Thyroid gland (tissue), 4 donors: ENCODE results near the gene PPM1M. TPM values are rescaled to one million over a fixed set of nuclear protein-coding genes. Genes with fewer than 3 reads are reported as not detected.
A peak's percentile ranks its signal among the peaks of the same experiment; 100 is the strongest.
"Not testable (repeated sequence)": the region's sequence is repeated elsewhere in the genome, so short reads cannot be mapped to it uniquely, and the experiment has no call there.

Experiments used
- DNase-seq, 2 donors: peaks; one replicate each; pipeline ENCODE4 v3.0.0-alpha.2; 2019
- H3K27ac ChIP-seq, 3 donors: fragments of 200-600 bp; sonication (generic); 1 replicate in 2 of 3; 2 replicates in 1 of 3; pipeline ENCODE4 v1.5.1; 2016 to 2019; ENCODE audit warnings: mild to moderate bottlenecking in 1 of 3, moderate library complexity in 1 of 3
- H3K27me3 ChIP-seq: fragments of 200-600 bp; sonication (generic); one replicate; pipeline ENCODE4 v1.5.1; 2019
- H3K36me3 ChIP-seq, 2 donors: fragments of 200-600 bp; sonication (generic); one replicate each; pipeline ENCODE4 v1.5.1; 2016 to 2019
- H3K4me1 ChIP-seq, 2 donors: fragments of 200-600 bp; sonication (generic); one replicate each; pipeline ENCODE4 v1.5.1; 2017 to 2019
- H3K4me3 ChIP-seq, 3 donors: fragments of 200-600 bp; sonication (generic); replicated peaks in 1 of 3; 1 replicate in 2 of 3; 2 replicates in 1 of 3; pipeline ENCODE4 v1.5.1; 2016; ENCODE audit warnings: mild to moderate bottlenecking in 1 of 3
- H3K9me3 ChIP-seq: fragments of 200-600 bp; sonication (generic); one replicate; pipeline ENCODE4 v1.5.1; 2017
- CTCF ChIP-seq, 6 experiments: fragments of 200-600 bp in 3 of 6; fragments of 450-650 bp in 3 of 6; sonication (generic) in 3 of 6; IDR thresholded peaks; one replicate each; pipeline ENCODE4 v1.5.1; 2016 to 2019; ENCODE audit warnings: antibody characterized with exemption in 6 of 6, mild to moderate bottlenecking in 2 of 6, inconsistent platforms in 1 of 6, moderate library complexity in 1 of 6
- POLR2A ChIP-seq, 2 donors: fragments of 450-650 bp; IDR thresholded peaks; one replicate each; pipeline ENCODE4 v1.6.1; 2017; ENCODE audit warnings: antibody characterized with exemption in 2 of 2, mild to moderate bottlenecking in 2 of 2, moderate library complexity in 1 of 2
- WGBS, 2 donors: methylation state at CpG; one replicate each; pipeline ENCODE4 v1.1.5; 2017; 5-methylcytosine and 5-hydroxymethylcytosine counted together
- intact Hi-C: fragments of 100-400 bp; cut with DNase I; formaldehyde crosslinking; loops from one replicate; pipeline ENCODE4 v1.15.1; 2023
- total RNA-seq, 4 donors: library from RNA; depleted of rRNA; stranded (reverse); fragments of >200 nt; gene quantifications; one replicate each; pipeline ENCODE4 v1.2.3, GENCODE V29; 2016

PPM1M gene
- total RNA-seq, 4 donors from 2014 or later, result 15.8 to 22.8 (median 18.0) TPM

DNA sequence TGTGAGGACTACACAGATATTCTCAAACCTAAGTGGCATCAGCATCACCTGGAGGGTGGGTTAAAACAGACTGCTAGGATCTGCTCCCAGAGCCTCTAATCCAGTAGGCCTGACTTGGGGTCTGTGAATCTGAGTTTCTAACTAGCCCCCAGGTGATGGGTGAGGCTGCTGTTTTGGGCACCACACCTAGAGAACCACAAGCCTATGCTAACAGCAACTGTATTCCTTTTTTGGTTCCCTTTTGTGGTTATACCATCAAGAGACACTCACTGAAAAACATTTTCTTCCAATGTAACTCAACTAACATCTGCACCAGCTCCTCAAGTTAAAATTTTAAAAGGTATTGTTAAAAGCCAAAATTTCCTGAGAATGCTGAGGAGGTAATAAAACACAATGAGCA lies 16.9 kb downstream of the PPM1M start:
- Histone ChIP-seq H3K36me3 (peaks cover 86 to 88% of the 10 kb centered on the region in 2 donors), H3K27me3 (no peaks in the 10 kb centered on the region), H3K4me1 (peaks cover 0 to 1% of the 10 kb centered on the region in 2 donors), H3K9me3 (no peaks in the 10 kb centered on the region), H3K4me3 (no peak overlapping the region), H3K27ac (no peak overlapping the region)
- intact Hi-C loops, result no loop called here
- TF ChIP-seq CTCF (IDR thresholded peaks at IDR 0.05), result no peak
- TF ChIP-seq POLR2A (IDR thresholded peaks at IDR 0.05), result no peak
- no peak for DNase-seq

GRCh38 chr3:52265387-52265786 lies 19.8 kb downstream of the PPM1M start:
- Histone ChIP-seq H3K4me1 (peaks cover 18 to 30% of the 10 kb centered on the region in 2 donors), H3K27me3 (no peaks in the 10 kb centered on the region), H3K27ac (no peak overlapping the region), H3K4me3 (no peak overlapping the region), H3K9me3 (no peaks in the 10 kb centered on the region), H3K36me3 (peaks cover 64 to 74% of the 10 kb centered on the region in 2 donors)
- intact Hi-C loops, result no loop called here
- TF ChIP-seq CTCF (IDR thresholded peaks at IDR 0.05), result no peak
- no peak for TF ChIP-seq POLR2A (IDR thresholded peaks at IDR 0.05)
- peak; percentile 25 to 42 for DNase-seq
- WGBS, 2 donors, result 85 to 96% methylated on average over 6 of the region's 6 CpGs

DNA sequence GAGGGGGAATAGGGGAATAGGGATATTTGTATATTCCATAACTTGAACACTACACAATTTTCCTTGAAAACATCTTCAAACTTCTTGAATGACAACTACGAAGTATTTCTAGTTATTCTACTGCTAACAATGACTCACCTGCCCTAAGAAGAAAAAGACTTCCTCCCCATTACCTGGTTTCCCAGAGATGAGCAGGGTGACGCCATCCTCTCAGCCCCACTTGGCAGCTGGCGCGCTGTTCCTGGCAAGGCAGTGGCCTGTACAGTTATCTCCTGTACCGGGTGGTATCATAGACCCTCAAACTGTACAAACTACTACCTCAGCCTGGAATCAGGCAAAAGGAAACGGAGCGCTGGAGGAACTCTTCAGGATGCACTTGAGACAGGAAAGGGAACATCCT lies 22.5 kb downstream of the PPM1M start:
- intact Hi-C loops, result no loop called here
- no peaks in the 10 kb centered on the region for H3K9me3 ChIP-seq
- peaks cover 37 to 52% of the 10 kb centered on the region in 2 donors for H3K36me3 ChIP-seq
- H3K27me3 ChIP-seq, result no peaks in the 10 kb centered on the region
- H3K4me1 ChIP-seq, result peaks cover 40 to 52% of the 10 kb centered on the region in 2 donors
- no peak for DNase-seq
- no peak overlapping the region for H3K27ac ChIP-seq
- 80 to 81% methylated on average over 7 of the region's 7 CpGs for WGBS, 2 donors
- no peak for TF ChIP-seq CTCF (IDR thresholded peaks at IDR 0.05)
- TF ChIP-seq POLR2A (IDR thresholded peaks at IDR 0.05), result no peak
- no peak overlapping the region for H3K4me3 ChIP-seq

- H3K4me1 ChIP-seq, result peaks cover 57 to 69% of the 10 kb centered on the region in 2 donors
- no peak for DNase-seq
- peak overlapping the region; percentile 26 to 99 (median 52) for H3K27ac ChIP-seq
- no peaks in the 10 kb centered on the region for H3K9me3 ChIP-seq
- no peak overlapping the region for H3K4me3 ChIP-seq
- no peaks in the 10 kb centered on the region for H3K27me3 ChIP-seq
- intact Hi-C loops, result no loop called here
- WGBS, 2 donors, result 70% methylated on average over 3 of the region's 3 CpGs
- H3K36me3 ChIP-seq, result peaks cover 25 to 41% of the 10 kb centered on the region in 2 donors
- TF ChIP-seq CTCF (IDR thresholded peaks at IDR 0.05), result no peak
- TF ChIP-seq POLR2A (IDR thresholded peaks at IDR 0.05), result no peak
Observed at GRCh38 chr3:52269776-52270175, 24.2 kb downstream of the PPM1M start.

DNA sequence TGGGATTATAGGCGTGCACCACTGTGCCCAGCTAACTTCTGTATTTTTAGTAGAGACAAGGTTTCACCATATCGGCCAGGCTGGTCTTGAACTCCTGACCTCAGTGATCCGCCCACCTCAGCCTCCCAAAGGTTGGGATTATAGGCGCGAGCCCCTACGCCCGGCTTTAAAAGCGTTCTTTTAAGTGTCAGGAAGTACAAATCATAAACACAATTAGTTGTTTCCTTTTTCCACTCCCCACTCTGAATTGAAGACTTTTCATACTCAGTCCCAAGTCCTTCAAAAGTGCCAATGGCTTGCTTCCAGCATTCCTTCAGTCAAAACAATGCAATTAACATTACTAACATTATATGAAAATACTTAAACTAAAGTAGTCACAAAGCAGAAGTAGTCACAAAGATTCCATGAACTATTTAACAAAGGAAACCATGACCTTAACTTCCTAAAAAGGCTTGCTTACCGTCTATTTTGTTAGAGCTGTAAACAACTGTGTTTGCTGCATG lies 24.7 kb downstream of the PPM1M start:
- peaks cover 62 to 74% of the 10 kb centered on the region in 2 donors for H3K4me1 ChIP-seq
- no peaks in the 10 kb centered on the region for H3K27me3 ChIP-seq
- no peak for DNase-seq
- WGBS, 2 donors, result 50 to 58% methylated on average over 9 of the region's 9 CpGs
- no peak for TF ChIP-seq POLR2A (IDR thresholded peaks at IDR 0.05)
- no peak for TF ChIP-seq CTCF (IDR thresholded peaks at IDR 0.05)
- H3K36me3 ChIP-seq, result peaks cover 25 to 39% of the 10 kb centered on the region in 2 donors
- peak overlapping the region; percentile 26 to 99 (median 52) for H3K27ac ChIP-seq
- intact Hi-C loops, result no loop called here
- no peak overlapping the region for H3K4me3 ChIP-seq
- no peaks in the 10 kb centered on the region for H3K9me3 ChIP-seq

- Histone ChIP-seq H3K4me1 (peaks cover 78 to 89% of the 10 kb centered on the region in 2 donors), H3K27ac (peak overlapping the region; percentile 73 to 99 (median 82)), H3K36me3 (peaks cover 7 to 23% of the 10 kb centered on the region in 2 donors)
- intact Hi-C loops, H3K27me3 ChIP-seq, H3K9me3 ChIP-seq, H3K4me3 ChIP-seq: not testable (repeated sequence)
- DNase-seq, result peak in 1 of 2 donors; percentile 27
- WGBS, 2 donors, result 86% methylated on average over 9 of the region's 9 CpGs
Observed at GRCh38 chr3:52272172-52272571, 26.6 kb downstream of the PPM1M start.
